HG02623 (cell line): Measurements from ENCODE around the gene CACNA1I.

Experiments used
- ATAC-seq: cut with Tn5 transposase; IDR thresholded peaks from one replicate; pipeline ENCODE4 v1.9.1; 2021; ENCODE audit warnings: moderate library complexity; ENCODE audit not compliant: unreplicated experiment

Gene CACNA1I

GRCh38 chr22:39714321-39714720 is 143.8 kb downstream of the CACNA1I start:
- no peak for ATAC-seq

GRCh38 chr22:39715778-39716495 is 145.4 kb downstream of the CACNA1I start:
- ATAC-seq, result no peak

- no peak for ATAC-seq
Measured at GRCh38 chr22:39716534-39716933, 146.0 kb downstream of the CACNA1I start.

GRCh38 chr22:39717099-39717498 is 146.5 kb downstream of the CACNA1I start:
- no peak for ATAC-seq

GRCh38 chr22:39718206-39718605 is 147.7 kb downstream of the CACNA1I start:
- no peak for ATAC-seq

GRCh38 chr22:39718921-39719475 is 148.4 kb downstream of the CACNA1I start:
- ATAC-seq, result no peak

- no peak for ATAC-seq
Measured at GRCh38 chr22:39719559-39720450, 149.3 kb downstream of the CACNA1I start.

GRCh38 chr22:39721206-39722031 is 150.9 kb downstream of the CACNA1I start:
- ATAC-seq, result no peak

GRCh38 chr22:39722032-39722325 is 151.4 kb downstream of the CACNA1I start:
- no peak for ATAC-seq

GRCh38 chr22:39722501-39722900 is 151.9 kb downstream of the CACNA1I start:
- ATAC-seq, result no peak

- ATAC-seq, result no peak
Measured at GRCh38 chr22:39723463-39723862, 152.9 kb downstream of the CACNA1I start.

GRCh38 chr22:39723899-39724351 is 153.4 kb downstream of the CACNA1I start:
- ATAC-seq, result no peak

GRCh38 chr22:39724390-39724789 is 153.8 kb downstream of the CACNA1I start:
- no peak for ATAC-seq

- no peak for ATAC-seq
Measured at GRCh38 chr22:39724857-39725256, 154.3 kb downstream of the CACNA1I start.

GRCh38 chr22:39725351-39726035 is 154.9 kb downstream of the CACNA1I start:
- no peak for ATAC-seq

- ATAC-seq, result no peak
Measured at GRCh38 chr22:39727541-39727940, 157.0 kb downstream of the CACNA1I start.

- ATAC-seq, result no peak
Measured at GRCh38 chr22:39728236-39728860, 157.8 kb downstream of the CACNA1I start.

GRCh38 chr22:39729141-39729934 is 158.8 kb downstream of the CACNA1I start:
- ATAC-seq, result no peak

GRCh38 chr22:39731481-39731880 is 160.9 kb downstream of the CACNA1I start:
- ATAC-seq, result no peak
